Smooth muscle cell of the pulmonary artery (primary cell): ENCODE data around the gene ELMOD2. TPM values are rescaled to one million over a fixed set of nuclear protein-coding genes. Genes with fewer than 3 reads are reported as not detected.

Experiments used
- total RNA-seq: library from RNA; depleted of rRNA; stranded (reverse); fragments of >200 nt; gene quantifications from 2 replicates; pipeline ENCODE4 v1.2.3, GENCODE V29; 2014

ELMOD2 gene
- total RNA-seq = 23.4 and 29.1 TPM in 2 replicates

GRCh38 chr4:140523857-140524742, at the start of gene ELMOD2:
Gene ELMOD2 (plus strand): TSS chr4:140524168. CDS start chr4:140525429, 1,261 bp downstream.

DNA sequence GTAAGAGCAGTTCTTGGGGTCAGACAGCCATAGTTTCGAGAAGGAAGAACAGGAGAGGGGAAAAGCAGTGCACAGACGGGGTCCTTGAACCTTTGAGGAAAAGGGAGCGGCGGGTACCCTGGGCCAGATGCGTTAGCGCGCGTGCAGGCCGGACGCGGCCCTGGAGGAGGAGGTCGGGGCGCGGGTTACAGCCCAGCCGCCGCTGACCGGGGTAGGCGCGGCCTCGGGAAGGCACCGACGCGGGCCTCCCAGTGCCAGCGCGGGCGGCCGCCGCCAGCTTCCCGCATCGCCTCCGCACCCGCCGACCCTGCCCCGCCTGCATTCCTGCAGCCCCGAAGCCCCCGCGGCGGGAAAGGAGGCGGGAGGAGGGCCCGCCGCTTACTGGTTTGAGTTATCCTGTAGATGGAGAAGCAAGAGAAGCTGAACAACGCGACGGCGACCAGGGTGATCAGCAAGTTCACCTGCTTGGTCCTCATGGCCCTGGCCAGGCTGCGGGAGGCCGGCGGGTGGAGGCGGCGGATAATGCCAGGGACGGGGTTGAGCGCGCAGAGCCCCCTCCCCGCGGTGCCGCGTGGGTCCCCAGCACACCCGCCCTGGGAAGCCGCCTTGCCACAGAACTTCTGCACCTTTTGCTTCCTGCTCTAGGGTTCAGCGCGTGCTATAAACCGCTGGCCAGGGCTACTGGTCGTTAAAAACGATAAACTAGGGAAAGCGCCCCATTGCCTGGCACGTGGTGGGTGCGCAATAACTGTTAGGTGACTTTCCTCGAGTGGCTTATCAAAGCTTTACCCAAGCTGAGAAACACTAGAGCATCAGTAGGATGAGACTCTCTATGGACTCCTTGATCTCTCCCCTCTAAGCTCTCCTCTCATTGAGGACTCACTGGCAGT, 26.0 kb upstream of the ELMOD2 start, which contains the start of gene MGAT4D:
TSS of gene MGAT4D (minus strand) at position 547 of the 890 bp plus-strand sequence. CDS start at position 476, 71 bp downstream.

GRCh38 chr4:140568507-140569306, 44.7 kb downstream of the ELMOD2 start, which contains the start of gene UCP1:
Gene UCP1 (minus strand): TSS chr4:140568961. CDS start chr4:140568729, 232 bp downstream.

Other genes with a start within 250 kb of the ELMOD2 start
- 50.5 and 59.2 TPM in 2 replicates for gene SCOC, start 150.5 kb upstream of the ELMOD2 start, total RNA-seq
- gene CLGN, start 96.5 kb upstream of the ELMOD2 start, total RNA-seq = 0.07 and 4.3 TPM in 2 replicates
- not detected in 2 replicates for gene MGAT4D, start 25.9 kb upstream of the ELMOD2 start, total RNA-seq
- gene UCP1, start 44.8 kb downstream of the ELMOD2 start, total RNA-seq = not detected in 2 replicates
- gene TBC1D9, start 232.2 kb downstream of the ELMOD2 start, total RNA-seq = 43.7 and 45.7 TPM in 2 replicates